Panc1 (cell line): ENCODE data around the gene UTP3. TPM values are rescaled to one million over a fixed set of nuclear protein-coding genes. Genes with fewer than 3 reads are reported as not detected.

Source experiments
- ATAC-seq: fragments of 200-7000 bp; cut with Tn5 transposase; 2 replicates; pipeline ENCODE4 v1.9.1; 2020; ENCODE audit warnings: mild to moderate bottlenecking, moderate library complexity
- BruUV-seq: library from RNA; stranded (reverse); fragments of 400-500 nt; replicated peaks from 2 replicates; lab custom pipeline; 2021; lab: Mats Ljungman, UMichigan
- CTCF ChIA-PET: fragments of 300-600 bp; sonication (Branson Sonifier 250); formaldehyde crosslinking; loops from one replicate; lab custom pipeline; 2022; ENCODE audit warnings: antibody characterized with exemption; lab: Charles Lee
- POLR2A ChIA-PET: fragments of 300-600 bp; sonication (Branson Sonifier 250); formaldehyde crosslinking; loops from one replicate; lab custom pipeline; 2022; ENCODE audit warnings: antibody characterized with exemption; lab: Charles Lee
- DNase-seq: peaks from one replicate; pipeline ENCODE4 v3.0.0-alpha.2; 2010; ENCODE audit warnings: low read depth, low spot score
- H3K27ac ChIP-seq: 2 replicates; pipeline ENCODE4 v1.5.1; 2011; ENCODE audit warnings: mild to moderate bottlenecking, low read length, inconsistent platforms
- H3K27me3 ChIP-seq: fragments of 200-500 bp; sonication (Bioruptor generic); 2 replicates; pipeline ENCODE4 v1.6.0; 2014; ENCODE audit warnings: low read length, inconsistent platforms; ENCODE audit not compliant: control insufficient read depth, insufficient read depth
- H3K36me3 ChIP-seq: fragments of 200-500 bp; sonication (Bioruptor generic); 2 replicates; pipeline ENCODE4 v1.5.1; 2014; ENCODE audit warnings: inconsistent platforms, mild to moderate bottlenecking, low read length, moderate library complexity; ENCODE audit not compliant: control insufficient read depth, insufficient read depth
- H3K4me1 ChIP-seq: 2 replicates; pipeline ENCODE4 v1.5.1; 2011; ENCODE audit warnings: inconsistent platforms, mild to moderate bottlenecking, low read length, moderate library complexity; ENCODE audit not compliant: control insufficient read depth, insufficient read depth
- H3K4me3 ChIP-seq, 2 experiments: 2 replicates each; pipeline ENCODE4 v1.5.1; 2011 to 2012; ENCODE audit warnings: low read depth in 2 of 2, low read length in 2 of 2, mild to moderate bottlenecking in 2 of 2, inconsistent platforms in 1 of 2, moderate library complexity in 1 of 2
- H3K9me3 ChIP-seq: fragments of 200-500 bp; sonication (Bioruptor generic); 2 replicates; pipeline ENCODE4 v1.5.1; 2014; ENCODE audit warnings: low read depth, mild to moderate bottlenecking, inconsistent platforms, low read length, moderate library complexity; ENCODE audit not compliant: control insufficient read depth, insufficient read depth
- CTCF ChIP-seq: fragments of 450-650 bp; IDR thresholded peaks from 2 replicates; pipeline ENCODE4 v1.5.1; 2017; ENCODE audit warnings: mild to moderate bottlenecking
- POLR2AphosphoS5 ChIP-seq: IDR thresholded peaks from 2 replicates; pipeline ENCODE4 v1.6.1; 2012; ENCODE audit warnings: mild to moderate bottlenecking, low read depth, low read length, moderate library complexity
- REST ChIP-seq, 2 experiments: IDR thresholded peaks; 2 replicates each; pipeline ENCODE4 v1.6.1; 2011 to 2012; ENCODE audit warnings: low read depth in 2 of 2, control low read depth in 1 of 2, low read length in 1 of 2, mild to moderate bottlenecking in 1 of 2, moderate library complexity in 1 of 2; ENCODE audit not compliant: insufficient read depth in 1 of 2
- SIN3A ChIP-seq: IDR thresholded peaks from 2 replicates; pipeline ENCODE4 v1.6.1; 2012; ENCODE audit warnings: low read depth, mild to moderate bottlenecking, low read length, moderate library complexity, borderline replicate concordance; ENCODE audit not compliant: insufficient read depth
- TCF7L2 ChIP-seq: IDR thresholded peaks from 2 replicates; pipeline ENCODE4 v1.6.1; 2011; ENCODE audit warnings: mild to moderate bottlenecking, low read depth, low read length, inconsistent platforms
- in situ Hi-C: cut with HindIII; loops from 2 replicates; pipeline ENCODE4 v1.10.0; 2016; ENCODE audit warnings: low sequenced_read_pairs, low pct_unique_long_range_greater_than_20kb
- intact Hi-C: fragments of 100-400 bp; cut with micrococcal nuclease; formaldehyde crosslinking; loops from one replicate; pipeline ENCODE4 v1.10.0; 2022; ENCODE audit not compliant: unreplicated experiment
- total RNA-seq: library from RNA; stranded (reverse); gene quantifications from one replicate; pipeline ENCODE4 v1.2.1, GENCODE V29; 2021; ENCODE audit not compliant: unreplicated experiment

Gene UTP3
- total RNA-seq, 1 experiment from 2014 or later: 20.6 TPM

DNA sequence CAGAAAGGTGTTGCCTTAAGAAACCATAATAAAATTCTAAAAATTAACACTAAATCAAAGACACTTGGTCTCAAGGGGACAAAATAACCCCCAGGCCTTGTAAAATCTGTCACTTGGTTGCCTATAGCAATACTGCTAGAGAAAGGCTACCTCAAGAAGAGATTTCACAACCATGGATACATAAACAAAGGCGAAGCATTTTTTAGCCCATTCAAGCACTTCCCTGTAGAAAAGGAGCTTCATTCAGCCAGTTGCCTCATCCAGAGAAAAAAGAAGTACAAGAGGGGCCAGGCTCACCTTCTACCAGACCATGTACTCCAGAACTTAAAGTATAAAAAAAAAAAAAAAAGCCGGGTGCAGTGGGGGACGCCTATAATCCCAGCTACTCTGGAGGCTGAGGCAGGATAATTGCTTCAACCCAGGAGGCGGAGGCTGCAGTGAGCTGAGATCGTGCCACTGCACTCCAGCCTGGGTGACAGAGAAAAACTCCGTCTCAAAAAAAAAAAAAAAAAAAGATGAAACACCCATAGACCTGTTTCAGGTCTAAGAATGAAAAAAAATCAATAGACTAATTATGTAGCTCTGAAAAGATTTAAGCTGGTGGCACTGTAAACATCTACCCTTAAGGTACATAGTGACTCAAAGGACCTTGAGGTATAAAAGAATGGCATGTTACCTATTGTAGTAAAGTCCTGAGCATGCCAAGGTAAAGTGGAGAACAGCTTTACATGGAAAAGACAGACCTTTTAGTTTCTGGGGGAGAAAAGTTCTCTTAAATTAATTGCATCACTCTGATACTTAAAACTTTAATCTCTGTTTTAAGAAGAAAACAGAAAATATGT, 51.4 kb downstream of the UTP3 start:
- ChIA-PET POLR2A (no interaction called here), CTCF (no interaction called here)
- no peak for DNase-seq
- TSS peak; percentile 40 for BruUV-seq
- no peak overlapping the region for H3K27ac ChIP-seq
- intact Hi-C loops (no loop called here), in situ Hi-C loops (no loop called here)
- no peaks in the 10 kb centered on the region for H3K36me3 ChIP-seq
- H3K4me1 ChIP-seq: peaks cover 8% of the 10 kb centered on the region
- no peak overlapping the region for H3K4me3 ChIP-seq
- no peak for ATAC-seq
- no peaks in the 10 kb centered on the region for H3K9me3 ChIP-seq
- TF ChIP-seq CTCF: no peak
- no peak for TF ChIP-seq TCF7L2
- TF ChIP-seq SIN3A: no peak
- TF ChIP-seq REST (IDR thresholded peaks at IDR 0.05; ENCODE audit: insufficient read depth in 1 of 2, low read depth in 2 of 2, low read length in 1 of 2): no peak
- TF ChIP-seq POLR2AphosphoS5: no peak
- no peaks in the 10 kb centered on the region for H3K27me3 ChIP-seq

Other genes starting within 250 kb of the UTP3 start
- gene MUC7, start 216.3 kb upstream of the UTP3 start, total RNA-seq: not detected
- not detected for gene AMTN, start 170.0 kb upstream of the UTP3 start, total RNA-seq
- not detected for gene AMBN, start 96.3 kb upstream of the UTP3 start, total RNA-seq
- not detected for gene ENAM, start 59.8 kb upstream of the UTP3 start, total RNA-seq
- 0.36 TPM for gene JCHAIN, start 22.0 kb upstream of the UTP3 start, total RNA-seq
- 29.6 TPM for gene RUFY3, start 33.4 kb downstream of the UTP3 start, total RNA-seq
- 59.9 TPM for gene GRSF1, start 151.4 kb downstream of the UTP3 start, total RNA-seq
- 20.1 TPM for gene MOB1B, start 213.8 kb downstream of the UTP3 start, total RNA-seq